ENCODE results near the gene FCN3.
"Not testable (repeated sequence)": the region's sequence is repeated elsewhere in the genome, so short reads cannot be mapped to it uniquely, and the experiment has no call there.

FCN3 gene
- 0 to 1.2 (median 0) reads per million in 17 experiments for total RNA-seq

- no peak for DNase-seq
Measured at GRCh38 chr1:27374362-27375086, at the start of gene FCN3. FCN3 (minus strand) TSS chr1:27374824; CDS start chr1:27374818, 6 bp downstream.

- no peak for DNase-seq
Measured at GRCh38 chr1:27423709-27424108, 49.1 kb upstream of the FCN3 start.

GRCh38 chr1:27418326-27419185 is 43.9 kb upstream of the FCN3 start:
- DNase-seq = peak in 3 of 4 experiments; percentile 62 to 79 (median 64)

- no peak for DNase-seq
Measured at GRCh38 chr1:27417713-27418112, 43.1 kb upstream of the FCN3 start.

GRCh38 chr1:27416387-27417111 is 41.9 kb upstream of the FCN3 start:
- DNase-seq = peak; percentile 61 to 76 (median 68)

- DNase-seq = no peak
Measured at GRCh38 chr1:27414091-27414490, 39.5 kb upstream of the FCN3 start.

- peak in 1 of 4 experiments; percentile 21 for DNase-seq
Measured at GRCh38 chr1:27413004-27413403, 38.4 kb upstream of the FCN3 start.

GRCh38 chr1:27412502-27412901 is 37.9 kb upstream of the FCN3 start:
- DNase-seq = no peak

- no peak for DNase-seq
Measured at GRCh38 chr1:27410709-27411108, 36.1 kb upstream of the FCN3 start.

GRCh38 chr1:27409669-27410068 is 35.0 kb upstream of the FCN3 start:
- no peak for DNase-seq

GRCh38 chr1:27408151-27408550 is 33.5 kb upstream of the FCN3 start:
- DNase-seq = no peak

- DNase-seq = not testable (repeated sequence)
Measured at GRCh38 chr1:27406791-27407190, 32.2 kb upstream of the FCN3 start.

GRCh38 chr1:27406362-27406680 is 31.7 kb upstream of the FCN3 start:
- DNase-seq = no peak

GRCh38 chr1:27405598-27406361 is 31.2 kb upstream of the FCN3 start:
- not testable (repeated sequence) for DNase-seq

- no peak for DNase-seq
Measured at GRCh38 chr1:27405074-27405473, 30.4 kb upstream of the FCN3 start.

GRCh38 chr1:27403931-27404330 is 29.3 kb upstream of the FCN3 start:
- DNase-seq = no peak

GRCh38 chr1:27403065-27403726 is 28.6 kb upstream of the FCN3 start:
- DNase-seq = peak; percentile 83 to 91 (median 86)

GRCh38 chr1:27402349-27402754 is 27.7 kb upstream of the FCN3 start:
- DNase-seq = peak; percentile 82 to 90 (median 89)

- DNase-seq = peak in 1 of 4 experiments; percentile 15
Measured at GRCh38 chr1:27400963-27401341, 26.3 kb upstream of the FCN3 start.

- DNase-seq = peak in 1 of 4 experiments; percentile 19
Measured at GRCh38 chr1:27400082-27400962, 25.7 kb upstream of the FCN3 start.

Data from suppressor macrophage (primary cell).